ENCODE data around the gene BRINP2.

GRCh38 chr1:177306019-177306415 lies 135.3 kb downstream of the BRINP2 start:
- no peak for TF ChIP-seq CTCF (IDR thresholded peaks at IDR 0.05)
- TF ChIP-seq JUN (IDR thresholded peaks at IDR 0.05): no peak
- no peak for TF ChIP-seq SREBF2 (IDR thresholded peaks at IDR 0.05)
- no peak for TF ChIP-seq MAX (IDR thresholded peaks at IDR 0.05)

Data from A549 (cell line).